Kidney tubule cell (primary cell): ENCODE results near the gene SRP72.

Experiments
- DNase-seq: peaks from one replicate; pipeline ENCODE4 v3.0.0-alpha.2; 2018; ENCODE audit warnings: low spot score

Gene SRP72

GRCh38 chr4:56550642-56551041 is 83.2 kb downstream of the SRP72 start:
- DNase-seq, result no peak

- DNase-seq, result no peak
Observed at GRCh38 chr4:56551516-56551915, 84.1 kb downstream of the SRP72 start.

- DNase-seq, result no peak
Observed at GRCh38 chr4:56552273-56552672, 84.9 kb downstream of the SRP72 start.
